Thyroid gland (tissue), 4 donors: Measurements from ENCODE around the gene BOK.

Source experiments
- CTCF ChIP-seq, 6 experiments: fragments of 200-600 bp in 3 of 6; fragments of 450-650 bp in 3 of 6; sonication (generic) in 3 of 6; IDR thresholded peaks; one replicate each; pipeline ENCODE4 v1.5.1; 2016 to 2019; ENCODE audit warnings: antibody characterized with exemption in 6 of 6, mild to moderate bottlenecking in 2 of 6, inconsistent platforms in 1 of 6, moderate library complexity in 1 of 6
- POLR2A ChIP-seq, 2 donors: fragments of 450-650 bp; IDR thresholded peaks; one replicate each; pipeline ENCODE4 v1.6.1; 2017; ENCODE audit warnings: antibody characterized with exemption in 2 of 2, mild to moderate bottlenecking in 2 of 2, moderate library complexity in 1 of 2

- TF ChIP-seq CTCF (IDR thresholded peaks at IDR 0.05) (no peak), POLR2A (IDR thresholded peaks at IDR 0.05) (no peak)
Measured at GRCh38 chr2:241573741-241574140, 15.2 kb downstream of the BOK start.
